ENCODE results near the gene CCDC40. TPM values are rescaled to one million over a fixed set of nuclear protein-coding genes. Genes with fewer than 3 reads are reported as not detected.

The CCDC40 gene
- total RNA-seq, 1 experiment from 2014 or later = 16.3 TPM

DNA sequence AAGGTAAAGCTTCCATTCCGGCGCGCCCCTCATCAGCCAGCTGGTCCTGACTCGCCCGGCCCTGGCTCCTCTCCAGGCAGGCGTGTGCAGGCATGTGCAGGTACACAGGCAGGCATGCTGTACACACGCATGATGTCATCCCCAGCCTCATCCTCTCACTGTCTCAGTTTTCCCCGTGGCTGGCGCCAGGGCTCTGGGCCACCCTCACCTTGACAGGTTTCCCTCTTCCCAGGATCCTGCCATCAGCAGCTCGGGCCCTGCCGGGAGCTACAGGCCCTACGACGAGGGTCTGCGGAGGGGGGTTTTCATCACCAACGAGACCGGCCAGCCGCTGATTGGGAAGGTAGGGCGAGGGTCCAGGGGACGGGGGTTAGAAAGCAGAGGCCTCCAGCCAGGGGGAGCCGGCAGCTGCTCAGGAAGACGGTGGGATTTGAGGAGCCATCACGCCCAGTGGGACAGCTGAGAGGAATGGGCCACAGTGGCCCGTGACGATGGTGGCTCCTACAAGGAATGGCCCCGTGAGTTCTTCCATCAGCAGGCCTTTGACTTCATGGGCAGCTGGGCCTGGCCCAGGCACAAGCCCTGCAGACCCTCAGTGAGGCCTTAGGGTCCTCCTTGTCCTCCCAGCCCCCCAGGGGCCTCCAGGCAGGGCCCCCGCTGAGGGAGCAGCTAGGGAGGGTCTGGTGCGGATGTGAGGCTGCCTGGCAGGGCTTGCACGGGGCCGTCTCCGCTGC is 73.4 kb downstream of the CCDC40 start (continued):
- TF ChIP-seq, protein P1, sequence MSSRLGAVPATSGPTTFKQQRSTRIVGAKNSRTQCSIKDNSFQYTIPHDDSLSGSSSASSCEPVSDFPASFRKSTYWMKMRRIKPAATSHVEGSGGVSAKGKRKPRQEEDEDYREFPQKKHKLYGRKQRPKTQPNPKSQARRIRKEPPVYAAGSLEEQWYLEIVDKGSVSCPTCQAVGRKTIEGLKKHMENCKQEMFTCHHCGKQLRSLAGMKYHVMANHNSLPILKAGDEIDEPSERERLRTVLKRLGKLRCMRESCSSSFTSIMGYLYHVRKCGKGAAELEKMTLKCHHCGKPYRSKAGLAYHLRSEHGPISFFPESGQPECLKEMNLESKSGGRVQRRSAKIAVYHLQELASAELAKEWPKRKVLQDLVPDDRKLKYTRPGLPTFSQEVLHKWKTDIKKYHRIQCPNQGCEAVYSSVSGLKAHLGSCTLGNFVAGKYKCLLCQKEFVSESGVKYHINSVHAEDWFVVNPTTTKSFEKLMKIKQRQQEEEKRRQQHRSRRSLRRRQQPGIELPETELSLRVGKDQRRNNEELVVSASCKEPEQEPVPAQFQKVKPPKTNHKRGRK (CRISPR knock-in tag; IDR thresholded peaks at IDR 0.05; ENCODE audit: borderline replicate concordance) = no peak
- TF ChIP-seq ESRRA (CRISPR knock-in tag; IDR thresholded peaks at IDR 0.05; ENCODE audit: borderline replicate concordance) (no peak), GTF2I (CRISPR knock-in tag; conservative IDR thresholded peaks at IDR 0.05) (no peak), NR1H2 (CRISPR knock-in tag; IDR thresholded peaks at IDR 0.05) (no peak)
- TF ChIP-seq, protein P2, sequence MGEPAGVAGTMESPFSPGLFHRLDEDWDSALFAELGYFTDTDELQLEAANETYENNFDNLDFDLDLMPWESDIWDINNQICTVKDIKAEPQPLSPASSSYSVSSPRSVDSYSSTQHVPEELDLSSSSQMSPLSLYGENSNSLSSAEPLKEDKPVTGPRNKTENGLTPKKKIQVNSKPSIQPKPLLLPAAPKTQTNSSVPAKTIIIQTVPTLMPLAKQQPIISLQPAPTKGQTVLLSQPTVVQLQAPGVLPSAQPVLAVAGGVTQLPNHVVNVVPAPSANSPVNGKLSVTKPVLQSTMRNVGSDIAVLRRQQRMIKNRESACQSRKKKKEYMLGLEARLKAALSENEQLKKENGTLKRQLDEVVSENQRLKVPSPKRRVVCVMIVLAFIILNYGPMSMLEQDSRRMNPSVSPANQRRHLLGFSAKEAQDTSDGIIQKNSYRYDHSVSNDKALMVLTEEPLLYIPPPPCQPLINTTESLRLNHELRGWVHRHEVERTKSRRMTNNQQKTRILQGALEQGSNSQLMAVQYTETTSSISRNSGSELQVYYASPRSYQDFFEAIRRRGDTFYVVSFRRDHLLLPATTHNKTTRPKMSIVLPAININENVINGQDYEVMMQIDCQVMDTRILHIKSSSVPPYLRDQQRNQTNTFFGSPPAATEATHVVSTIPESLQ (CRISPR knock-in tag; IDR thresholded peaks at IDR 0.05) = no peak

DNA sequence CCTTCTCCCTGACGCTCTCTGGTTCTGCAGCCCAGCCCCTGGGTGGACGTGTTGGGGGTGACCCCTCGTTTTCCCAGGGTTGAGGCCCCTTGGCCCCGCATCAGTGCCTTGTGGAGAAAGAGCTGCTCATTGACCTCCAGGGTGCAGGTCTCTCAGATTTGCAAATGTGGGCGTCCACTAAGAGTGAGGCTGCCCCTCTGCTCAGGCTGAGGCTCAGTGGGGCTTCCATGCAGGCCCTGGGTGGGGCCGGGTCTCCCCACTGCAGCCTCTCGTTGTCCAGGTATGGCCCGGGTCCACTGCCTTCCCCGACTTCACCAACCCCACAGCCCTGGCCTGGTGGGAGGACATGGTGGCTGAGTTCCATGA is 74.0 kb downstream of the CCDC40 start:
- Mint-ChIP-seq H3K27me3 (ENCODE audit: low read depth) (no peaks in the 10 kb centered on the region; the same call in 1 of the 2 replicates), H3K9me3 (peaks cover 5% of the 10 kb centered on the region; the same call in 1 of the 2 replicates), H3K27ac (no peak overlapping the region), H3K4me3 (no peak overlapping the region), H3K4me1 (peaks cover 6% of the 10 kb centered on the region; the same call in 1 of the 2 replicates), H3K36me3 (peaks cover 9% of the 10 kb centered on the region)
- ATAC-seq (no peak), DNase-seq (ENCODE audit: low spot score) (peak; percentile 2)
- CTCF ChIA-PET = interaction anchor here (0.8 to 5.4 kb wide), 4 partner anchors 10 to 102 kb away, joined by 3 to 55 read pairs (median 4); partner anchors contain the start of gene GAA
- POLR2A ChIA-PET = interaction anchor here (0.9 kb wide), 1 partner anchor 9 kb away, joined by 3 read pairs; no protein-coding TSS in a partner anchor
- no peak for TF ChIP-seq FOXP1 (CRISPR knock-in tag; IDR thresholded peaks at IDR 0.05; ENCODE audit: borderline replicate concordance)
- TF ChIP-seq EMX1 (CRISPR knock-in tag; IDR thresholded peaks at IDR 0.05) = no peak
- no peak for TF ChIP-seq SMAD3 (CRISPR knock-in tag; IDR thresholded peaks at IDR 0.05; ENCODE audit: borderline replicate concordance)
- TF ChIP-seq MXD4 (CRISPR knock-in tag; IDR thresholded peaks at IDR 0.05; ENCODE audit: borderline replicate concordance) = no peak
- no peak for TF ChIP-seq ZNF671 (CRISPR knock-in tag; IDR thresholded peaks at IDR 0.05)
- TF ChIP-seq, protein P3, sequence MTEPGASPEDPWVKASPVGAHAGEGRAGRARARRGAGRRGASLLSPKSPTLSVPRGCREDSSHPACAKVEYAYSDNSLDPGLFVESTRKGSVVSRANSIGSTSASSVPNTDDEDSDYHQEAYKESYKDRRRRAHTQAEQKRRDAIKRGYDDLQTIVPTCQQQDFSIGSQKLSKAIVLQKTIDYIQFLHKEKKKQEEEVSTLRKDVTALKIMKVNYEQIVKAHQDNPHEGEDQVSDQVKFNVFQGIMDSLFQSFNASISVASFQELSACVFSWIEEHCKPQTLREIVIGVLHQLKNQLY (CRISPR knock-in tag; IDR thresholded peaks at IDR 0.05) = no peak
- no peak for TF ChIP-seq IRF2 (CRISPR knock-in tag; IDR thresholded peaks at IDR 0.05; ENCODE audit: borderline replicate concordance, low read depth)
- no peak for TF ChIP-seq TP53 (CRISPR knock-in tag; IDR thresholded peaks at IDR 0.05)
- TF ChIP-seq, protein P4, sequence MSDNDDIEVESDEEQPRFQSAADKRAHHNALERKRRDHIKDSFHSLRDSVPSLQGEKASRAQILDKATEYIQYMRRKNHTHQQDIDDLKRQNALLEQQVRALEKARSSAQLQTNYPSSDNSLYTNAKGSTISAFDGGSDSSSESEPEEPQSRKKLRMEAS (CRISPR knock-in tag; IDR thresholded peaks at IDR 0.05) = no peak
- TF ChIP-seq, protein P5, sequence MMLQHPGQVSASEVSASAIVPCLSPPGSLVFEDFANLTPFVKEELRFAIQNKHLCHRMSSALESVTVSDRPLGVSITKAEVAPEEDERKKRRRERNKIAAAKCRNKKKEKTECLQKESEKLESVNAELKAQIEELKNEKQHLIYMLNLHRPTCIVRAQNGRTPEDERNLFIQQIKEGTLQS (CRISPR knock-in tag; conservative IDR thresholded peaks at IDR 0.05) = no peak
- no peak for TF ChIP-seq FOXK1 (CRISPR knock-in tag; IDR thresholded peaks at IDR 0.05)
- TF ChIP-seq CREM (CRISPR knock-in tag; IDR thresholded peaks at IDR 0.05) = no peak
- no peak for TF ChIP-seq ATF1 (CRISPR knock-in tag; IDR thresholded peaks at IDR 0.05)
- TF ChIP-seq, protein P6, sequence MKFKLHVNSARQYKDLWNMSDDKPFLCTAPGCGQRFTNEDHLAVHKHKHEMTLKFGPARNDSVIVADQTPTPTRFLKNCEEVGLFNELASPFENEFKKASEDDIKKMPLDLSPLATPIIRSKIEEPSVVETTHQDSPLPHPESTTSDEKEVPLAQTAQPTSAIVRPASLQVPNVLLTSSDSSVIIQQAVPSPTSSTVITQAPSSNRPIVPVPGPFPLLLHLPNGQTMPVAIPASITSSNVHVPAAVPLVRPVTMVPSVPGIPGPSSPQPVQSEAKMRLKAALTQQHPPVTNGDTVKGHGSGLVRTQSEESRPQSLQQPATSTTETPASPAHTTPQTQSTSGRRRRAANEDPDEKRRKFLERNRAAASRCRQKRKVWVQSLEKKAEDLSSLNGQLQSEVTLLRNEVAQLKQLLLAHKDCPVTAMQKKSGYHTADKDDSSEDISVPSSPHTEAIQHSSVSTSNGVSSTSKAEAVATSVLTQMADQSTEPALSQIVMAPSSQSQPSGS (CRISPR knock-in tag; IDR thresholded peaks at IDR 0.05; ENCODE audit: borderline replicate concordance, low read depth) = no peak

Data from WTC11 (cell line).